OCI-LY7 (cell line): ENCODE data around the gene PITPNC1. TPM values are rescaled to one million over a fixed set of nuclear protein-coding genes. Genes with fewer than 3 reads are reported as not detected.

Source experiments
- BruUV-seq: library from RNA; stranded (reverse); fragments of 400-500 nt; replicated peaks from 2 replicates; lab custom pipeline; 2021; lab: Mats Ljungman, UMichigan
- CTCF ChIA-PET: fragments of 300-600 bp; sonication (Branson Sonifier 250); formaldehyde crosslinking; loops from one replicate; lab custom pipeline; 2022; ENCODE audit warnings: antibody characterized with exemption; ENCODE audit not compliant: unreplicated experiment; lab: Charles Lee
- POLR2A ChIA-PET: fragments of 300-600 bp; sonication (Branson Sonifier 250); formaldehyde crosslinking; loops from one replicate; lab custom pipeline; 2022; ENCODE audit warnings: antibody characterized with exemption; lab: Charles Lee
- DNase-seq: peaks from one replicate; pipeline ENCODE4 v3.0.0-alpha.2; 2015; ENCODE audit warnings: low spot score
- H2AFZ ChIP-seq: fragments of 200-600 bp; sonication (generic), shearing (Covaris generic); 2 replicates; pipeline ENCODE4 v1.6.1; 2014; ENCODE audit warnings: mild to moderate bottlenecking, antibody characterized with exemption, low read length, moderate library complexity
- H3K27ac ChIP-seq: fragments of 200-600 bp; sonication (generic); 2 replicates; pipeline ENCODE4 v1.5.1; 2014; ENCODE audit warnings: mixed run types, low read depth, mild to moderate bottlenecking, moderate library complexity, low read length, inconsistent platforms; ENCODE audit not compliant: poor library complexity, severe bottlenecking
- H3K36me3 ChIP-seq: fragments of 200-600 bp; sonication (generic); 2 replicates; pipeline ENCODE4 v1.6.1; 2014; ENCODE audit warnings: mild to moderate bottlenecking, antibody characterized with exemption, low read length, moderate library complexity, mixed read lengths; ENCODE audit not compliant: insufficient read depth
- H3K4me1 ChIP-seq: fragments of 200-600 bp; sonication (generic); 2 replicates; pipeline ENCODE4 v1.5.1; 2014; ENCODE audit warnings: mild to moderate bottlenecking, low read length; ENCODE audit not compliant: insufficient read depth, poor library complexity, severe bottlenecking
- H3K4me2 ChIP-seq: fragments of 200-600 bp; sonication (generic); 2 replicates; pipeline ENCODE4 v1.6.1; 2014; ENCODE audit warnings: mild to moderate bottlenecking, low read length
- H3K4me3 ChIP-seq: fragments of 200-600 bp; sonication (generic); 2 replicates; pipeline ENCODE4 v1.5.1; 2014; ENCODE audit warnings: mild to moderate bottlenecking, low read depth, low read length; ENCODE audit not compliant: poor library complexity, severe bottlenecking
- H3K79me2 ChIP-seq: fragments of 200-600 bp; sonication (generic); 2 replicates; pipeline ENCODE4 v1.6.1; 2016; ENCODE audit warnings: low read depth, mild to moderate bottlenecking, low read length, moderate library complexity, mixed read lengths; ENCODE audit not compliant: insufficient read depth
- H3K9me2 ChIP-seq: fragments of 200-600 bp; sonication (generic); 2 replicates; pipeline ENCODE4 v1.6.1; 2016; ENCODE audit warnings: mild to moderate bottlenecking, low read length, mixed read lengths; ENCODE audit not compliant: insufficient read depth
- H3K9me3 ChIP-seq: fragments of 200-600 bp; sonication (generic); 2 replicates; pipeline ENCODE4 v1.6.1; 2014; ENCODE audit warnings: mild to moderate bottlenecking, mixed run types, low read length, mixed read lengths
- H4K20me1 ChIP-seq: fragments of 200-600 bp; sonication (generic); 2 replicates; pipeline ENCODE4 v1.6.1; 2014; ENCODE audit warnings: mild to moderate bottlenecking, antibody characterized with exemption, low read length, moderate library complexity, mixed read lengths; ENCODE audit not compliant: insufficient read depth
- EZH2phosphoT487 ChIP-seq: fragments of 200-600 bp; sonication (generic); IDR thresholded peaks from 2 replicates; pipeline ENCODE4 v1.6.1; 2018; ENCODE audit warnings: low read depth, borderline replicate concordance, mild to moderate bottlenecking, mixed run types, antibody characterized with exemption, low read length, moderate library complexity, mixed read lengths
- intact Hi-C: fragments of 100-400 bp; cut with micrococcal nuclease; formaldehyde crosslinking; loops from one replicate; pipeline ENCODE4 v1.10.0; 2022; ENCODE audit not compliant: unreplicated experiment
- total RNA-seq, 2 experiments: library from RNA; depleted of rRNA in 1 of 2; stranded (reverse); fragments of >200 nt in 1 of 2; shearing (Covaris generic) in 1 of 2; gene quantifications; 2 replicates each; pipeline ENCODE4 v1.2.3, GENCODE V29; 2014 to 2022
- TF ChIP-seq, protein P1 (sequence below): fragments of 200-600 bp; sonication (generic); conservative IDR thresholded peaks from 2 replicates; pipeline ENCODE4 v1.5.1; 2014; ENCODE audit warnings: mild to moderate bottlenecking, antibody characterized with exemption, low read length, moderate library complexity, mixed read lengths

The PITPNC1 gene
- total RNA-seq, 2 experiments from 2014 or later = 14.3 to 21.1 TPM

GRCh38 chr17:67689534-67690177, 312.6 kb downstream of the PITPNC1 start:
- H3K9me2 ChIP-seq = no peaks in the 10 kb centered on the region
- POLR2A ChIA-PET = interaction anchor here (0.5 to 1.7 kb wide), 4 partner anchors 11 to 1437 kb away, joined by 3 to 5 read pairs (median 4); no protein-coding TSS in a partner anchor
- BruUV-seq = no TSS peak

DNA sequence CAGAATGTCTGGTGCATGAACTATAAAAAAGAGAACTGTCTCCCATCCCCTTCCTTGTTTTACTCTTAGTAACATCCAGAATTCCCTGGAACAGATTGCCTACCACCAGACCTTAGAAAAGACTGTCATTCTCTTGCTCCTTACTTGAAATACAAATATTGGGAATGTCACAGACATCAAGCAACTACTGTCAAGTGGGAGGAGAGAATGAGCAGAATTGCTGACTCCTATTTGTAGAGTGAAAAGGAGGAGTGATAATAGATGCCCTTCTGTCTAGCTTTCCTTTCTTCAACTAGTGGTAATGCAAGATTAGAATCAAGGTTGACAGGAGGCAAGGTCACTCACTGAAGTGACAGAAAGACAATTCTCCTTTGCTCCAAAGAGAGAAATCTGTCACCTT, 316.7 kb downstream of the PITPNC1 start:
- Histone ChIP-seq H3K4me3 (no peak overlapping the region), H4K20me1 (0 out of 2 replicates have a peak, but pooled peaks cover 3% of the 10 kb centered on the region), H3K9me2 (no peaks in the 10 kb centered on the region), H3K9me3 (no peaks in the 10 kb centered on the region), H3K79me2 (no peaks in the 10 kb centered on the region), H2AFZ (no peak overlapping the region), H3K36me3 (no peaks in the 10 kb centered on the region), H3K4me1 (no peaks in the 10 kb centered on the region), H3K4me2 (no peak overlapping the region), H3K27ac (no peak overlapping the region)
- DNase-seq = no peak
- no peak for TF ChIP-seq EZH2phosphoT487
- TF ChIP-seq, protein P1, sequence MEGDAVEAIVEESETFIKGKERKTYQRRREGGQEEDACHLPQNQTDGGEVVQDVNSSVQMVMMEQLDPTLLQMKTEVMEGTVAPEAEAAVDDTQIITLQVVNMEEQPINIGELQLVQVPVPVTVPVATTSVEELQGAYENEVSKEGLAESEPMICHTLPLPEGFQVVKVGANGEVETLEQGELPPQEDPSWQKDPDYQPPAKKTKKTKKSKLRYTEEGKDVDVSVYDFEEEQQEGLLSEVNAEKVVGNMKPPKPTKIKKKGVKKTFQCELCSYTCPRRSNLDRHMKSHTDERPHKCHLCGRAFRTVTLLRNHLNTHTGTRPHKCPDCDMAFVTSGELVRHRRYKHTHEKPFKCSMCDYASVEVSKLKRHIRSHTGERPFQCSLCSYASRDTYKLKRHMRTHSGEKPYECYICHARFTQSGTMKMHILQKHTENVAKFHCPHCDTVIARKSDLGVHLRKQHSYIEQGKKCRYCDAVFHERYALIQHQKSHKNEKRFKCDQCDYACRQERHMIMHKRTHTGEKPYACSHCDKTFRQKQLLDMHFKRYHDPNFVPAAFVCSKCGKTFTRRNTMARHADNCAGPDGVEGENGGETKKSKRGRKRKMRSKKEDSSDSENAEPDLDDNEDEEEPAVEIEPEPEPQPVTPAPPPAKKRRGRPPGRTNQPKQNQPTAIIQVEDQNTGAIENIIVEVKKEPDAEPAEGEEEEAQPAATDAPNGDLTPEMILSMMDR = no peak
- ChIA-PET POLR2A (interaction anchor here (0.7 kb wide), 1 partner anchor 843 kb away, joined by 3 read pairs; no protein-coding TSS in a partner anchor), CTCF (no interaction called here)
- BruUV-seq = no TSS peak
- intact Hi-C loops = no loop called here

More at GRCh38 chr17:67689534-67690177, 312.6 kb downstream of the PITPNC1 start:
- CTCF ChIA-PET = no interaction called here
- intact Hi-C loops = loop anchor here (1.0 to 5.0 kb wide), 2 partner anchors 212 to 315 kb away; no protein-coding TSS in a partner anchor
- no peaks in the 10 kb centered on the region for H3K36me3 ChIP-seq
- no peak for TF ChIP-seq EZH2phosphoT487
- TF ChIP-seq, protein P1 = peak; percentile 96
- no peak overlapping the region for H3K4me2 ChIP-seq
- H3K4me1 ChIP-seq = no peaks in the 10 kb centered on the region
- no peak overlapping the region for H3K27ac ChIP-seq
- DNase-seq = peak; percentile 80
- no peaks in the 10 kb centered on the region for H3K79me2 ChIP-seq
- no peaks in the 10 kb centered on the region for H3K9me3 ChIP-seq
- H4K20me1 ChIP-seq = 0 out of 2 replicates have a peak, but pooled peaks cover 3% of the 10 kb centered on the region
- no peak overlapping the region for H3K4me3 ChIP-seq
- no peak overlapping the region for H2AFZ ChIP-seq

- H3K4me2 ChIP-seq = no peak overlapping the region
- peaks cover 7% of the 10 kb centered on the region for H3K9me3 ChIP-seq
- TF ChIP-seq, protein P1 = no peak
- no peak for TF ChIP-seq EZH2phosphoT487
- BruUV-seq = no TSS peak
- no peaks in the 10 kb centered on the region for H3K4me1 ChIP-seq
- H3K9me2 ChIP-seq = no peaks in the 10 kb centered on the region
- H2AFZ ChIP-seq = no peak overlapping the region
- ChIA-PET CTCF (no interaction called here), POLR2A (no interaction called here)
- DNase-seq = no peak
- intact Hi-C loops = no loop called here
- no peaks in the 10 kb centered on the region for H3K79me2 ChIP-seq
- no peaks in the 10 kb centered on the region for H4K20me1 ChIP-seq
- no peaks in the 10 kb centered on the region for H3K36me3 ChIP-seq
- H3K27ac ChIP-seq = no peak overlapping the region
- H3K4me3 ChIP-seq = no peak overlapping the region
Measured at GRCh38 chr17:67696347-67696746, 319.3 kb downstream of the PITPNC1 start.
